Kidney epithelial cell (primary cell): ENCODE results near the gene WNT9B. TPM values are rescaled to one million over a fixed set of nuclear protein-coding genes. Genes with fewer than 3 reads are reported as not detected.

Source experiments
- DNase-seq: peaks from one replicate; pipeline ENCODE4 v3.0.0-alpha.2; 2010; ENCODE audit warnings: low read depth
- H3K27me3 ChIP-seq: 2 replicates; pipeline ENCODE4 v1.6.0; 2011; ENCODE audit warnings: low read length; ENCODE audit not compliant: control insufficient read depth, insufficient read depth
- H3K36me3 ChIP-seq: 2 replicates; pipeline ENCODE4 v1.5.1; 2011; ENCODE audit warnings: low read length; ENCODE audit not compliant: control insufficient read depth, insufficient read depth
- H3K4me3 ChIP-seq: 2 replicates; pipeline ENCODE4 v1.5.1; 2011; ENCODE audit warnings: low read depth, mild to moderate bottlenecking, control low read depth, low read length
- total RNA-seq: library from RNA; depleted of rRNA; stranded (reverse); fragments of >200 nt; gene quantifications from 2 replicates; pipeline ENCODE4 v1.2.3, GENCODE V29; 2015
- TF ChIP-seq, protein P1 (sequence below): IDR thresholded peaks from 2 replicates; pipeline ENCODE4 v1.5.1; 2011; ENCODE audit warnings: mild to moderate bottlenecking, moderate library complexity, low read length, control low read depth, inconsistent platforms; ENCODE audit not compliant: insufficient read depth, poor library complexity, severe bottlenecking

Gene WNT9B
- total RNA-seq, 1 donor from 2014 or later: not detected

GRCh38 chr17:46817151-46817900 is 34.1 kb upstream of the WNT9B start:
- TF ChIP-seq, protein P1, sequence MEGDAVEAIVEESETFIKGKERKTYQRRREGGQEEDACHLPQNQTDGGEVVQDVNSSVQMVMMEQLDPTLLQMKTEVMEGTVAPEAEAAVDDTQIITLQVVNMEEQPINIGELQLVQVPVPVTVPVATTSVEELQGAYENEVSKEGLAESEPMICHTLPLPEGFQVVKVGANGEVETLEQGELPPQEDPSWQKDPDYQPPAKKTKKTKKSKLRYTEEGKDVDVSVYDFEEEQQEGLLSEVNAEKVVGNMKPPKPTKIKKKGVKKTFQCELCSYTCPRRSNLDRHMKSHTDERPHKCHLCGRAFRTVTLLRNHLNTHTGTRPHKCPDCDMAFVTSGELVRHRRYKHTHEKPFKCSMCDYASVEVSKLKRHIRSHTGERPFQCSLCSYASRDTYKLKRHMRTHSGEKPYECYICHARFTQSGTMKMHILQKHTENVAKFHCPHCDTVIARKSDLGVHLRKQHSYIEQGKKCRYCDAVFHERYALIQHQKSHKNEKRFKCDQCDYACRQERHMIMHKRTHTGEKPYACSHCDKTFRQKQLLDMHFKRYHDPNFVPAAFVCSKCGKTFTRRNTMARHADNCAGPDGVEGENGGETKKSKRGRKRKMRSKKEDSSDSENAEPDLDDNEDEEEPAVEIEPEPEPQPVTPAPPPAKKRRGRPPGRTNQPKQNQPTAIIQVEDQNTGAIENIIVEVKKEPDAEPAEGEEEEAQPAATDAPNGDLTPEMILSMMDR: no peak
- DNase-seq: no peak
- no peaks in the 10 kb centered on the region for H3K36me3 ChIP-seq
- H3K4me3 ChIP-seq: no peak overlapping the region
- peaks cover 71% of the 10 kb centered on the region for H3K27me3 ChIP-seq

DNA sequence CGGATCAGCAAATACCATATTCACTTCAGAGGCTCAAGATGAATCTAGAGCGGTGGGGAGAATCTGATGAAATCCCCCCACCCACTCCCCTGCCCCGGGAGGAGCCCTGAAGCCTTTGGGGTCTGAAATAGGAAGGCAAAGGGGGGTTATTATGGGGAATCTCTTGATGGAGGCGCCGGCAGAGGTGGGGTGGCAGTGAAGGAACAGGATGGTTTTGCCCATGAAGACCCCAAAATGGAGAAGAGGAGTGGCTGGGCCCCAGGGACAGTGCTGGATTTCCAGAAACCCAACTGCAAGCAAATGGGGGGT is 33.5 kb upstream of the WNT9B start:
- no peak overlapping the region for H3K4me3 ChIP-seq
- H3K27me3 ChIP-seq: peaks cover 75% of the 10 kb centered on the region

GRCh38 chr17:46818316-46818928 is 33.0 kb upstream of the WNT9B start, which contains the start of gene WNT3:
WNT3 (minus strand) TSS chr17:46818692; CDS start chr17:46818597, 95 bp downstream.
- DNase-seq: no peak
- TF ChIP-seq, protein P1: no peak
- H3K27me3 ChIP-seq: peaks cover 76% of the 10 kb centered on the region

More for the DNA sequence above, 33.5 kb upstream of the WNT9B start:
- no peaks in the 10 kb centered on the region for H3K36me3 ChIP-seq
- TF ChIP-seq, protein P1: no peak
- no peak for DNase-seq

DNA sequence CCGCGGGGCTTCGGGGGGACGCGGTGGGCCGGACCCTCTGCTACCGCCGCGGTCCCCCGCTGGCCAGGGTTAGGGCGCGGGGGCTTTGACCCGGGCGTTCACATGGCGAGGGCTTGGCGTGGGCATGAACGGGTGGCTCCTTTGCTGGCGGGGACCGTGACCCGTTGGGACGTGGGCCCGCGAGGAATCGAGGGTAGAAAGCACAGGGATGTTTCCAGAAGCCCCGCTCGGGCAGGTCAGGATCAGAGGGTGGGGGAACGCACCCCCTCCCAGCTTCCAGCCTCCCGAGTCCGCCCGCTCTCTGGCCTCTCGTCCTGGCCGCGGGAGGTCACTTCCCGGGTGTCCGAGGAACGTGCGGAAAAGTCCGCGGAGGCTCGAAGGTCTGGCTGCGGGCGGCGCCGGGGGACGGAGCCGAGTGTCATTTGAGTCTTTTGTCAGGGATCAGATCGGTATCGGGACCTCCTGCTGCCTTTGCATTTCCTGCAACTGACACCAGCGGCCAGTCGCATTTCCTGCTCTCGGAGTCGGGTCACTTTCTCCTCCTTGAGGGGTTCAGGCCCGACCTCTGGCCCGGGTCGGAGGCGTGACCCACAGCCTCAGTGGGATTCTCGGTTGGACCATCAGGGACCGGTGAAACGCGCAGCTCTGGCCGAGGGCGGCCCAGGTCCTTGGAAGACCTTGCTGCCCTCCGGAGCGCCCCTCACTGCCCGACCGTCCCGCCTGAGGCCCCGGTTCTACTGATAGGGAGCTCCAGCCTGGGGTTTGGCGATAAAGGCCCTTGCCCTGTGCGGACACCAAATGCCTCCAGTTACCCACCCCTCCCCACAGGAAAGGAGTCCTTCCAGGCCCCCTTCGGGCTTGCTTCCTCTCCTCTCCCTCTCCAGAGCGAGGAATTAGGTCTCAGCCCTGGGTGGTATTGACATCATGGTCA is 32.2 kb upstream of the WNT9B start:
- Histone ChIP-seq H3K27me3 (peaks cover 81% of the 10 kb centered on the region), H3K4me3 (no peak overlapping the region), H3K36me3 (no peaks in the 10 kb centered on the region)
- TF ChIP-seq, protein P1: no peak
- DNase-seq: no peak

More at GRCh38 chr17:46818316-46818928, 33.0 kb upstream of the WNT9B start, which contains the start of gene WNT3:
- H3K4me3 ChIP-seq: no peak within 1 kb of the TSS
- no peaks in the 10 kb centered on the region for H3K36me3 ChIP-seq

DNA sequence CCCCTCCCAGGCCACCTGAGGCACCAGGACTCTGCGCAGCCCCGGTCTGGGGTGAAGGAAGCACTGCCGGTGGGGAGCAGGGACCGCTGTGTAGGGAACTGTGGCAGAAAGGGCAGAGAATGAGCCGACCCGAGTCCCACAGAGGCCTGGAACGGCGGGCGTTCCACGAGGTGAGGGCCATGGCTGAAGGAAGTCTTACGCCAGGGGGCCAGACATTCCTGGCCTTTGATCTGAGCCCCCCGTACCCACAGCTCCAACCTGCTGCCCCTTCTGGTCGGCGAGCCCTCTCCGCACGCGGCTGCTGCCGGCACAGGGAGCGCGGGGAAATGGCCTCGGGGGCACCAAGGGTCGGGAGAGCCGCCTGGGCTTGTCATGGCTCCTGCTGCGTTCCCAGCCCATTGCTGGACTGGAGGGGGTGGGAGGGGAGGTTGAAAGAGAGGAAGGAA is 31.5 kb upstream of the WNT9B start:
- no peaks in the 10 kb centered on the region for H3K36me3 ChIP-seq
- no peak overlapping the region for H3K4me3 ChIP-seq
- DNase-seq: no peak
- TF ChIP-seq, protein P1: no peak
- peaks cover 75% of the 10 kb centered on the region for H3K27me3 ChIP-seq
